Measurements from ENCODE around the gene GRK4. TPM values are rescaled to one million over a fixed set of nuclear protein-coding genes. Genes with fewer than 3 reads are reported as not detected.
"Not testable (repeated sequence)": the region's sequence is repeated elsewhere in the genome, so short reads cannot be mapped to it uniquely, and the experiment has no call there.

Gene GRK4
- total RNA-seq, 1 donor from 2014 or later: 10.5 TPM

DNA sequence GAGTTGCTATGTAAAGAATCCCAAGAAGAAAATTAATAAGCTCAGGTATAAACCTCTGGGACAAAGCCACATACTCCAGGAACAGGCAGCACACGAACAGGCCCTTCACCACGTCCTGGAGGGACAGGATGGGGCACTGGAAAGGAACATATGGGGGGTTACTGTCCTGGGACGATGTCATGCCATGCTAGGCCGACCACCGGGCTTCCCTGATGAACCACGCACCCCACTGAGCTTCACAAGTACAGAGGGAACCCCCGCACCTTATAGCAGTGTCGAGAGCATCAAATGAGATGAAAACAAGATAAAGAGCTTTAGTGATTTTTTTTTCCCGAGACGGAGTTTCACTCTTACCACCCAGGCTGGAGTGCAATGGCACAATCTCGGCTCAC is 19.3 kb upstream of the GRK4 start:
- H3K27me3 Mint-ChIP-seq (ENCODE audit: unreplicated experiment): no peaks in the 10 kb centered on the region
- peaks cover 50% of the 10 kb centered on the region for H3K36me3 Mint-ChIP-seq (ENCODE audit: unreplicated experiment)
- TF ChIP-seq, protein P1, sequence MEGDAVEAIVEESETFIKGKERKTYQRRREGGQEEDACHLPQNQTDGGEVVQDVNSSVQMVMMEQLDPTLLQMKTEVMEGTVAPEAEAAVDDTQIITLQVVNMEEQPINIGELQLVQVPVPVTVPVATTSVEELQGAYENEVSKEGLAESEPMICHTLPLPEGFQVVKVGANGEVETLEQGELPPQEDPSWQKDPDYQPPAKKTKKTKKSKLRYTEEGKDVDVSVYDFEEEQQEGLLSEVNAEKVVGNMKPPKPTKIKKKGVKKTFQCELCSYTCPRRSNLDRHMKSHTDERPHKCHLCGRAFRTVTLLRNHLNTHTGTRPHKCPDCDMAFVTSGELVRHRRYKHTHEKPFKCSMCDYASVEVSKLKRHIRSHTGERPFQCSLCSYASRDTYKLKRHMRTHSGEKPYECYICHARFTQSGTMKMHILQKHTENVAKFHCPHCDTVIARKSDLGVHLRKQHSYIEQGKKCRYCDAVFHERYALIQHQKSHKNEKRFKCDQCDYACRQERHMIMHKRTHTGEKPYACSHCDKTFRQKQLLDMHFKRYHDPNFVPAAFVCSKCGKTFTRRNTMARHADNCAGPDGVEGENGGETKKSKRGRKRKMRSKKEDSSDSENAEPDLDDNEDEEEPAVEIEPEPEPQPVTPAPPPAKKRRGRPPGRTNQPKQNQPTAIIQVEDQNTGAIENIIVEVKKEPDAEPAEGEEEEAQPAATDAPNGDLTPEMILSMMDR (IDR thresholded peaks at IDR 0.05): no peak
- no peaks in the 10 kb centered on the region for H3K4me1 Mint-ChIP-seq (ENCODE audit: unreplicated experiment)
- no peak overlapping the region for H3K4me3 Mint-ChIP-seq (ENCODE audit: unreplicated experiment)
- no peak for DNase-seq (ENCODE audit: extremely low spot score, unreplicated experiment)
- H3K9me3 Mint-ChIP-seq (ENCODE audit: unreplicated experiment): no peaks in the 10 kb centered on the region
- no peak overlapping the region for H3K27ac Mint-ChIP-seq (ENCODE audit: unreplicated experiment)

DNA sequence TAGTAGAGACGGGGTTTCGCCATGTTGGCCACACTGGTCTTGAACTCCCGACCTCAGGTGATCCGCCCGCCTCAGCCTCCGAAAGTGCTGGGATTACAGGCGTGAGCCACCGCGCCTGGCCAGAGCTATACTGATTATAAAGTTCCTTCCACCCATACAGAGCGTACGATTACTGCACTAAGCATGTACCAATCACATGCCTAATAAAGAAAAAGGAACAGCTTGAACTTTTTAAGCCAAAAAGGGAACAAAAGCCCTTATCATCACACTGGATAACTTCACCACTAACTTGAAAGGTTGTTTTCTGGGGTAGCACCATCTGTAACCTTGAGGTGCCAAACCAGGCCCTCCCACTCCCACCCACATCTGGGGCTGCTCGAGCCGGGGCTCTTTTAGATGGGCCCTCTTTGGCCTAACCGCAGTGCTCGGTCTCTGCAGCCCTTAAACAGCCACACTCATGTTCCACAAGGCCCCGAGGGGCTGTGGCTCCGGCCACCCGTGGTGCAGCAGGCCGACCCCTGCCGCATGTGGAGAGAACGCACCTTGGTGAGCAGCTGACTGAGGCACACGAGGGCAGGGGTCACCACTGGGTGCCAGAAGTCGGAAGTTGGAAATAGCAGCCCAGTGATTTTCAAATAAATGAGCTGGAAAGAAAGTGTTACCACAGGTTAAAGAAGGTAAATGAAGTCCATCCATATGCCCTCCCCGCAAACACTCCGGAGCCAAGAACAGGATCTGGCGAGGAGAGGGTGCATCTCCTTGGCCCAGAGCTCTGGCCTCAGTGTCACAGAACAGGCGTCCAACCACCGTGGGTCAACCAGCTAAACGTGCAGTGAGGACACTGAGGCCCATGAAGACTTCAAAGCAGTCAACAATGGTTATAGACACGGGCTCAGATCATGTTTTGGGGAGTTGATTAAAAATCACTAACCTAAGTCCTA is 18.5 kb upstream of the GRK4 start:
- Mint-ChIP-seq H3K4me1 (ENCODE audit: unreplicated experiment) (no peaks in the 10 kb centered on the region), H3K9me3 (ENCODE audit: unreplicated experiment) (no peaks in the 10 kb centered on the region), H3K27me3 (ENCODE audit: unreplicated experiment) (no peaks in the 10 kb centered on the region), H3K4me3 (ENCODE audit: unreplicated experiment) (no peak overlapping the region), H3K27ac (ENCODE audit: unreplicated experiment) (no peak overlapping the region), H3K36me3 (ENCODE audit: unreplicated experiment) (peaks cover 51% of the 10 kb centered on the region)
- TF ChIP-seq, protein P1 (IDR thresholded peaks at IDR 0.05): no peak
- no peak for DNase-seq (ENCODE audit: extremely low spot score, unreplicated experiment)

DNA sequence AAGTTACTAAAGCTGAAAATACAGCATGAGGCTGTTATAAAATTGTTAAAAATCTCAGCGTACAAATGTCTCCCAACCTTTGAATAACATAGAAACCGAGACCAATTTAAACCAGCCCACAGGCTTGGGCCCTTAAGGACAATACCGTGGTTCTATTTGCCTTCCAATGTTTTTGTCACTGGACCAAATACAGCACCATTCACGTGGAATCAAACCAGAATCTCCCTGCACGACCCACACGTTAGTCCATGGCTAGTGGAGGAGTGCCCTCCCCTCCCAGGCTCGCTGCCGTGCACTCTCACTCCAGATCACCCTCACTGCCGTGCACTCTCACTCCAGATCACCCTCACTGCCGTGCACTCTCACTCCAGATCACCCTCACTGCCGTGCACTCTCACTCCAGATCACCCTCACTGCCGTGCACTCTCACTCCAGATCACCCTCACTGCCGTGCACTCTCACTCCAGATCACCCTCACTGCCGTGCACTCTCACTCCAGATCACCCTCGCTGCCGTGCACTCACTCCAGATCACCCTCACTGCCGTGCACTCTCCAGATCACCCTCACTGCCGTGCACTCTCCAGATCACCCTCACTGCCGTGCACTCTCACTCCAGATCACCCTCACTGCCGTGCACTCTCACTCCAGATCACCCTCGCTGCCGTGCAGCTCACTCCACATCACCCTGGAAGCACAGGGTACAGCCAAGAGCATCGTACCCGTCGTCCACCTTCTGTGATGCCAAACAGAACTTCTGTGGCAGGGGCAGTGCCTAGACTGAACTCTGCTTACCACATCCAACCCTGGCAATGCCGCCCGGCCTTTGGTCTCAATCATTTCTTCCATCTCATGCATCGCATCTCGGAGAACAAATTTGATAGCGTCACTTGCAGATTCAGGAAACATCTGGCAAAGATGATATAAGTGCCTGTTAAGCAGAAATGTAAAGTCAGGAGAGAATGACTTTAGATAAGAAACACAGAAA is 17.5 kb upstream of the GRK4 start:
- not testable (repeated sequence) for H3K9me3 Mint-ChIP-seq (ENCODE audit: unreplicated experiment); DNase-seq (ENCODE audit: extremely low spot score, unreplicated experiment); H3K27me3 Mint-ChIP-seq (ENCODE audit: unreplicated experiment); H3K4me3 Mint-ChIP-seq (ENCODE audit: unreplicated experiment); H3K4me1 Mint-ChIP-seq (ENCODE audit: unreplicated experiment); H3K27ac Mint-ChIP-seq (ENCODE audit: unreplicated experiment)
- H3K36me3 Mint-ChIP-seq (ENCODE audit: unreplicated experiment): peaks cover 54% of the 10 kb centered on the region

DNA sequence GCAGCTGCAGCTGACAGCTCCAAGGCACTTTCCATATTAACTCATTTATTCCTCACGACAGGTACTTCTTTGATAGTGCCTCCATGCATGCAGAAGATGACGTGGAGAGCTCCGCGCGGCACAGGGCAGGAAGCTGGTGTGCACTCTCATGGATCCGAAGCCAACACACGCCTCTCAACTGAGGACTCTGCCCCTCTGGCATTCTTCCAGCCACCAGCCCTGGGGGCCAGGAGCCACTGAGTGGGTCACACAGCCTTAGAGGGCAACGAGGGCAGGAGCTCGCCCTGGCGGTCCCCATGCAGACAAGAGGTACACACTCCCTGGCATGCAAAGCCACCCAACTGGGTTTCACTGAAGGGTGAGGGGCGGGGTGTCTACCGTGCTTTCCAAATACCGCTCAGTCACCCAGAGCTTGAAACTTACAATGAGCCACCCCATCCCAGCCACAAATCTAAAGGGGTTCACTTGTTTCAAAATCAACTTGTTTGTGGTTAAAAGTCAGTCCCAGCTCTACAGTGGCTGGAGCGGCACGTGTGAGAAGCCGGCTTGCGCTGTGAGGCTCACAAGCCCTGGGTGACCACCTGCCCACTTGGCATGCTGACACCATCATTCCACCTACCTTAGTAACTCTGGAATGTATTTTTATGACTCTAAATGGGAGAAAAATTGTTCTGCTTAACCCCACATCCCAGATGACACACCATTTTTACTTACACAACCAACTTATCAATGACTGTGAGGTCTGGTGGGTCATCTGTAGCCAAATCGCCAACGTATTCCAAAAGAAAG is 16.4 kb upstream of the GRK4 start:
- DNase-seq (ENCODE audit: extremely low spot score, unreplicated experiment): no peak
- no peaks in the 10 kb centered on the region for H3K27me3 Mint-ChIP-seq (ENCODE audit: unreplicated experiment)
- H3K4me3 Mint-ChIP-seq (ENCODE audit: unreplicated experiment): no peak overlapping the region
- H3K4me1 Mint-ChIP-seq (ENCODE audit: unreplicated experiment): no peaks in the 10 kb centered on the region
- peaks cover 58% of the 10 kb centered on the region for H3K36me3 Mint-ChIP-seq (ENCODE audit: unreplicated experiment)
- no peak overlapping the region for H3K27ac Mint-ChIP-seq (ENCODE audit: unreplicated experiment)
- H3K9me3 Mint-ChIP-seq (ENCODE audit: unreplicated experiment): no peaks in the 10 kb centered on the region
- TF ChIP-seq, protein P1 (IDR thresholded peaks at IDR 0.05): no peak

DNA sequence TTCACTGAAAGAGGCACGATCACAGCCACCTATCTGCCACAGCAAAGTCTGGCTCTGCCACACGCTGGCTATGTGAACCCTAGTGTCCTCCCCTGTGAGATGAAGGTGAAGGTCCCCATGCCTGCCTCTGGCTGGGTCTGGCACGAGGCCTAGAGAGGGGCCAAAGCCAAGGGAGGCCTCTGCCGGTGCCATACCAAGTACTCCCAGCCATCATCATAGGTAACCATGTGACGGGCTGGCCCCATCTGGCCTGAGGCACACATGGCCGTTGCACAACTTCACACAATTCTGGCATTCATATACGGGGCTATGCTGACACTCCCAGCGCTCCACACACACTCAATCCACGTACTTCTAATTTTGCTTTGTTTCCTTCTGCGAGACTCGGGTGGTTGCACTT is 15.4 kb upstream of the GRK4 start:
- no peak overlapping the region for H3K27ac Mint-ChIP-seq (ENCODE audit: unreplicated experiment)
- DNase-seq (ENCODE audit: extremely low spot score, unreplicated experiment): no peak
- H3K9me3 Mint-ChIP-seq (ENCODE audit: unreplicated experiment): no peaks in the 10 kb centered on the region
- TF ChIP-seq, protein P1 (IDR thresholded peaks at IDR 0.05): no peak
- H3K27me3 Mint-ChIP-seq (ENCODE audit: unreplicated experiment): no peaks in the 10 kb centered on the region
- H3K4me3 Mint-ChIP-seq (ENCODE audit: unreplicated experiment): no peak overlapping the region
- H3K36me3 Mint-ChIP-seq (ENCODE audit: unreplicated experiment): peaks cover 59% of the 10 kb centered on the region
- no peaks in the 10 kb centered on the region for H3K4me1 Mint-ChIP-seq (ENCODE audit: unreplicated experiment)

Measured in osteocyte (in vitro differentiated cells).